Astrocyte of the cerebellum (primary cell): ENCODE measurements around the gene URB1.
A peak's percentile ranks its signal among the peaks of the same experiment; 100 is the strongest.

Experiments
- DNase-seq: peaks from one replicate; pipeline ENCODE4 v3.0.0-alpha.2; 2011; ENCODE audit warnings: low read depth
- H3K4me3 ChIP-seq: 2 replicates; pipeline ENCODE4 v1.5.1; 2011; ENCODE audit warnings: mild to moderate bottlenecking, low read depth, low read length, moderate library complexity
- in situ Hi-C: cut with HindIII; loops from 2 replicates; pipeline ENCODE4 v1.10.0; 2017; ENCODE audit warnings: low sequenced_read_pairs
- TF ChIP-seq, protein P1 (sequence below): IDR thresholded peaks from 2 replicates; pipeline ENCODE4 v1.5.1; 2012; ENCODE audit warnings: low read length, low read depth, moderate library complexity, mild to moderate bottlenecking; ENCODE audit errors: missing control alignments

URB1 gene

DNA sequence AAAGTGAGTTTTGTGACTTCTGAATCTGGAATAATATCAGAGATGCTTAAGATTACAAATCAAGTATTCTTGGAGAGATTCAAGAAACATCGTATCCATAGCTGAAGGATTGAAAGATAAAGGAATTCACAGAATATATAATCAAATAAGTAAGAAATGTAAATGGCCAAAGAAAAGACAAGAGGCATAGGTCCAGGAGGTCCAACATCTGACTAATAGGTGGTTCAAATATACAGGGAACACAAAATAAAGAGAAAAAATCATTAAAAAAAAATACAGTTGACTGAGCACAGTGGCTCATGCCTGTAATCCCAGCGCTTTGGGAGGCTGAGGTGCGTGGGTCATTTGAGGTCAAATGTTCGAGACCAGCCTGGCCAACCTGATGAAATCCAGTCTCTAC is 107.3 kb downstream of the URB1 start:
- in situ Hi-C loops = no loop called here
- DNase-seq = no peak

DNA sequence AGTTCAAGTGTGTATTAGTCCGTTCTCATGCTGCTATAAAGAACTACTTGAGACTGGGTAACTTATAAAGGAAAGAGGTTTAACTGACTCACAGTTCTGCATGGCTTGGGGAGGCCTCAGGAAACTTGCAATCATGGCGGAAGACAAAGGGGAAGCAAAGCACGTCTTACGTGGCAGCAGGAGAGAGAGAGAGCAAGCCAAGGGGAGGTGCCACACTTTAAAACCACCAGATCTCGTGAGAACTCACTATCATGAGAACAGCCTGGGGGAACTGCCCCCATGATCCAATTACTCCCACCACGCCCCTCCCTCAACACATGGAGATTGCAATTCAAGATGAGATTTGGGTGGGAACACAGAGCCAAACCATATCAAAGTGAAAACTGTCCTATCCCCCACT is 109.8 kb downstream of the URB1 start:
- no peak overlapping the region for H3K4me3 ChIP-seq
- in situ Hi-C loops = no loop called here
- no peak for DNase-seq
- TF ChIP-seq, protein P1, sequence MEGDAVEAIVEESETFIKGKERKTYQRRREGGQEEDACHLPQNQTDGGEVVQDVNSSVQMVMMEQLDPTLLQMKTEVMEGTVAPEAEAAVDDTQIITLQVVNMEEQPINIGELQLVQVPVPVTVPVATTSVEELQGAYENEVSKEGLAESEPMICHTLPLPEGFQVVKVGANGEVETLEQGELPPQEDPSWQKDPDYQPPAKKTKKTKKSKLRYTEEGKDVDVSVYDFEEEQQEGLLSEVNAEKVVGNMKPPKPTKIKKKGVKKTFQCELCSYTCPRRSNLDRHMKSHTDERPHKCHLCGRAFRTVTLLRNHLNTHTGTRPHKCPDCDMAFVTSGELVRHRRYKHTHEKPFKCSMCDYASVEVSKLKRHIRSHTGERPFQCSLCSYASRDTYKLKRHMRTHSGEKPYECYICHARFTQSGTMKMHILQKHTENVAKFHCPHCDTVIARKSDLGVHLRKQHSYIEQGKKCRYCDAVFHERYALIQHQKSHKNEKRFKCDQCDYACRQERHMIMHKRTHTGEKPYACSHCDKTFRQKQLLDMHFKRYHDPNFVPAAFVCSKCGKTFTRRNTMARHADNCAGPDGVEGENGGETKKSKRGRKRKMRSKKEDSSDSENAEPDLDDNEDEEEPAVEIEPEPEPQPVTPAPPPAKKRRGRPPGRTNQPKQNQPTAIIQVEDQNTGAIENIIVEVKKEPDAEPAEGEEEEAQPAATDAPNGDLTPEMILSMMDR = no peak

More for the DNA sequence above, 107.3 kb downstream of the URB1 start:
- H3K4me3 ChIP-seq = no peak overlapping the region
- TF ChIP-seq, protein P1 = no peak

DNA sequence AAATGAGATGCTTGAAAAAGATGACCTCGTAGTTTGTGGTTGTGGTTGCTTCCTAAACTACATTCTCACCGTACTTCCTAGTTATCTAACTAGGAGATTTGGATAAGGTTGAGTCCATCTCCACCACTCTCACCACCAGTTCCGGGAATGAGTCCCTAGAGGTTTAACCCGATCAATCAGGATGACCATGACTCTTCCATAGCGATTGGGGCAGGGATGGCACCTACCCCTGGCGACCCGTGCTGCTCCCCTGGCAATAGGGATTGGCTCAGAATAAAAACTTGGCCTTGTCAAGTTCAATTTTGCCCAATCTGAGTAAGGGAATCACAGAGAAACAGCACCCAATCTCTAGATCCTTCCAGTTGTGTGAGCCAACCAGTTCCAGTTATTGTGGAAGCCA is 111.3 kb downstream of the URB1 start:
- TF ChIP-seq, protein P1 = no peak
- H3K4me3 ChIP-seq = no peak overlapping the region
- in situ Hi-C loops = no loop called here
- DNase-seq = no peak

DNA sequence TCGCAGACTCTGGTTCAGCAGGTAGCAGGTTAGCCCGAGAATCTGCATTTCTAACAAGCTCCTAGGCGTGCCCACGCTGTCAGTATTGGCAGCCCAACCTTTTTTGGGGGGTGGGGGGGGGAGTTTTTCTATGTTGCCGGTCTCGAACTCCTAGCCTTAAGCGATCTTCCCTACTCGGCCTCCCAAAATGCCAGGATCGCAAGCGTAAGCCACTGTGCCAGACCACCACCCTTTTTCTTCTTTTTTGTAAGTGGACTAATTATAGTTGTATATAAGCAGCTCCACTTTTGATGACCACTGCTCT is 113.5 kb downstream of the URB1 start:
- in situ Hi-C loops = no loop called here
- TF ChIP-seq, protein P1 = no peak
- peak overlapping the region; percentile 80 for H3K4me3 ChIP-seq
- no peak for DNase-seq

DNA sequence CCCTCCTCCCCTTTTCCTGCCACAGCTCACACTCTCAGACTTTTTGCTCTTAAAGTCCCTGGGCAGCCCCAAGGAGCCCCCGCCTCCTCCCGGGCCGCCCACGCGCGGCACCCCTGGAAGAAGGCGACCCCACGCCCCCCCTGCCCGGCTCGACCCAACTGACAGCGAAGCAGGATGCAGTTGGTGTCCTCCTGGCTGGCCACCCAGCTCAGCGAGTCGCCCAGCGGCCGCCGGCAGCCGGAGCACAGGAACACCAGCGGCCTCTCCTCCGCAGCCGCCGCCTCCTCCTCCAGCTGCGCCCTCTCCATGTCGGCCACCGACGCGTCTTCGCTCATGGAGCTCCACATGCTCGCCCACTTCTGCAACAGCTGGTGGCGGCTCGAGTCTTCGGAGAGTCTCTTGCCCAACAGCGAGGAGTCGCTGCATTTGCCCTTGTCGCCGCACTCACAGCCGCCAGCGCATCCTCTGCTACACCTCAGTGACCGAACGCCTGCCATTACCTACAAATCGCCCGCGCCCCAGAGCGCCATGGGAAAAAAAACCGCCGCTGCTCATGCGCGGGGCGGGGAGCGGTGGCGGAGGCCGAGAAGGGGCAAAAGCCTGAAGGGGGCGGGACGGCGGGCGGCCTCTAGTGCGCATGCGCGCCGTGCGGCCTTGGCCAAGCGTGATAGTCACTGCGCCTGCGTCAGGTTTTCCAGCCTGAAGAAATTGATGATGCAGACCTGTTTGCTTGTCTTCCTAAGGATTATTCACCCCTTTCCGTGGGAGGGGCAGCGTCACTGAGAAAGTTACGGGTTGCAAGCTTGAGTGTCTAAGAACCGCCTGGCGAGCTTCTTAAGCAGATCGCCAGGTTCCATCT is 114.1 kb downstream of the URB1 start, which contains the start of gene MIS18A:
MIS18A (minus strand) TSS at position 532 of the 859 bp plus-strand sequence; CDS start at position 497, 35 bp downstream.
- H3K4me3 ChIP-seq = peak within 1 kb of the TSS; percentile 80
- in situ Hi-C loops = no loop called here
- TF ChIP-seq, protein P1 = no peak
- DNase-seq = peak; percentile 84

DNA sequence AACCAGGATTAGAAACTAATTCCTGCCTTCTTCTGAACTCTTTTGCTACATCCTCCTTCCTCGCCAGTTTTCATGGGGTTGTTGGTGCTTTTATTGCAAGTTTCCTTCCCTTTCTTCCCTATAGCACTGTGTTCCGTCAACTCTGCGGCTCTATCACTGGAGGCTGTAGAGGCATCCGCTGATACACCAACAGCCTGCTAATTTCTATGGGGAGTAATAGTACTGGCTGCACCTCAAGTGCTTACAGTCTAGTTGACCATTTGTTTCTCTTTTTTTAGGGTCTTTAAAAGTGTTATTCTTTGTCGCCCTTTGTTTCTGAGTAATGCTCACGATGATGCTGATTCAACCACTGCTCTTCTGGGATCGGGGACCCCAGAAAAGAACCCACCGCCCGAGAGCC is 114.7 kb downstream of the URB1 start:
- H3K4me3 ChIP-seq = peak overlapping the region; percentile 80
- in situ Hi-C loops = no loop called here
- no peak for DNase-seq
- TF ChIP-seq, protein P1 = no peak

DNA sequence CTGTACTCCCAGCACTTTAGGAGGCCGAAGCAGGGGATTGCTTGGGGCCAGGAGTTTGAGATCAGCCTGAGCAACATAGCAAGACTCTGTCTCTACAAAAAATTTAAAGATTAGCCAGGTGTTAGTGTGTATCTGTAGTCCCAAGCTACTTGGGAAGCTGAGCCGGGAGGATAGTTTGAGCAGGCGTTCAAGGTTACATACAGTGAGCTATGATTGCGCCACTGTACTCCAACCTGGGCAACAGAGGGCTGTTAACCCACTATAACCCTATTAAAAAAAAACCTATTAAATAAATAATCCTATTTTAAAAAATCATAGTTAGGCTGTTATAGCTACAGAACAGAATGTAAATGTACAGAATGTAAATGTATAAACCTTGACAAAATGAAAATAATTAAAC is 116.1 kb downstream of the URB1 start:
- no peak overlapping the region for H3K4me3 ChIP-seq
- in situ Hi-C loops = no loop called here
- TF ChIP-seq, protein P1 = no peak
- DNase-seq = no peak
